Measurements from ENCODE around the gene FAM114A2.
"Not testable (repeated sequence)": the region's sequence is repeated elsewhere in the genome, so short reads cannot be mapped to it uniquely, and the experiment has no call there.

FAM114A2 gene

DNA sequence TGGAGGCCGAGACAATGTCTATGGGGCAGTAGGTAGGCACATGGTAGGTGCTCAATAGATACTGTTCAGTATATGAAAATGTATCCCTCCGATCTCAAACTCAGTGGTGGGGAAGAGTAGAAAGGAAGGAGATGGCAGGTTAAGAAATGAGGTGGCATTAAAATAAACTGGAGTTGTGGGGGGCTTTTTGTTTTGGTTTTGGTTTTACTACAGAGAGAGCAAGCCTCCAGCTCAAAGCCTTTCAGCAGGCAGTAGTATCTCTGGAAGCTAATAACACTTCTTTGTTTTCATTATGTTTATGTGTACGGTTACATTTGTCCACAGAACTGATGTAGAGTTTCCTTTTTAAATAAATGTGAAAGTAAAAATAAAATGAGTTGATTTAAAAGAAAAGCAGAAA is 8.6 kb upstream of the FAM114A2 start:
- no peak for DNase-seq

- no peak for DNase-seq
Measured at GRCh38 chr5:154046486-154046885, 7.8 kb upstream of the FAM114A2 start.

DNA sequence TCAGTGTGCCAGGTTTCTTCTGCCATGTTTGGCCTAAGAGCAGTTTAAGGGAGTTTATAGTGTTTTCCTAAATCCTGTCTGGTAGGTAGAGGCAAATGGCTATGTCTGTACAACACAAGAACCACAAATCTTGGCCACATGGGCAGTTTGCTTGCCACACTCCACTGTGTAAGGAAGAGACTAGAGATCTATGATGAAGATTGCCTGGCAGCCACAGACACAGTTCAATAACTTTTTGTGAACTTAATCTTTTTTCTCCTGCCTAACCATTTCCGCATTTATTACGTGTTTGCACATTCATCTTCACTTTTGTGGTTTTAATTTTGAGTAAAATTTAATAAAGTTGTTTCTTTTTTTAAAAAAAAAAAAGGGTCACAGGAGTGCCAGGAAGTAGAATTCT is 5.9 kb upstream of the FAM114A2 start:
- no peak for DNase-seq

- DNase-seq, result no peak
Measured at GRCh38 chr5:154044099-154044498, 5.4 kb upstream of the FAM114A2 start.

DNA sequence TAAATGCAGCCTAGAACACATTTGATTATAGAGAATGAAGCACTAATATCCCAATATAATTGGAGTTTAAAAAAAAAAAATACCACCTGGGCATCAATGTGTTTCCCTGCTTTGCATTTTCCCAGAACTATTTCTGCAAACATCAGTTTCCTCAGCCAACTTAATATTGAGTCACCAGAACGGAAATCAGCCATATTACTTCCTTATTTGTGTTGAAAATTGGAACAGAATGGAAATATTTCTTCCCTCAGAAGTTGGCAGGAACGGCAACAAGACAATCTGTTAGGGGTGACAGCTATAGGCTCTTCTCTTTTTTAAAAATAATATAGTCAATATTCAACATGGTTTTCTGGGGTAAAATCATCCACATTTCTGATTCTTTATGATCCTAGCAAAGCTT is 4.1 kb upstream of the FAM114A2 start:
- DNase-seq, result no peak

DNA sequence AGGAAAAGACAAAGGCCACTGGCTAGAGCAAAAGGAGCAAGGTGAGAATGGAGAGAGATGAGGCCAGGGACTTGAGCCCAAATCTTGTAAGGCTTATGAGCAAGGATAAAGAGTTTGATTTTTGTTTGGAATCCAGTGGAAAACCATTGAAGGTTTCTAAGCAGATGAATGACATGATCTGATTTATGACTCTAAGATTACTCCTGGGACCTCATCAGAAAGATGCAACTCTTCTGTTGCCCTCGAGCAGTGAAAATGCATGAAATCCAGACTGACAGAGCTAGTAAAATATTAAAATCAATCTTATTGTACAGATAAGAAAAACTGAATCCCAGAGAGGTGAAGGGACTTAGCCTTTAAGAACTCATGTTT is 734 bp upstream of the FAM114A2 start:
- DNase-seq, result no peak

- peak; percentile 62 for DNase-seq
Measured at GRCh38 chr5:154038261-154038706, 426 bp downstream of the FAM114A2 start.

- DNase-seq, result no peak
Measured at GRCh38 chr5:154034944-154035343, 3.8 kb downstream of the FAM114A2 start.

- DNase-seq, result no peak
Measured at GRCh38 chr5:154031937-154032489, 6.7 kb downstream of the FAM114A2 start.

DNA sequence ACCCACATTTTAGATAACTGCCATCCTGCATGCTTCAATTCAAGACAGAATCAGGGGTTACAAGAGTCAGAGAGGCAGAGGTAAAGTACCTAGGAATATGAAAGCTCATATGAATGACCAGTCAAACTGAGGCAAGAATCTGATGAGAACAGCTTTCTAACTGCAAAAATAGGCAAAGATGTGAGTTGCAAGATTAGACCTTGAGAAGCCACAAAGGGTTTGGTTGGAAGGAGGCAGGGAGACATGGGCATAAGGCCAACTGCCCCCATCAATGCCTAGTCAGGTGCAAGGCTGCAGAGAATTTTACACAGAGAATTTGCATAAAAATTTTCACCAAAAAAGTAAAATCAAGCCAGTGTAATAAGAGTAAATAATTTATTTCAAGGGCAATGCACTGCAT is 12.8 kb downstream of the FAM114A2 start:
- no peak for DNase-seq

GRCh38 chr5:154018919-154019318 is 19.8 kb downstream of the FAM114A2 start:
- DNase-seq, result not testable (repeated sequence)

DNA sequence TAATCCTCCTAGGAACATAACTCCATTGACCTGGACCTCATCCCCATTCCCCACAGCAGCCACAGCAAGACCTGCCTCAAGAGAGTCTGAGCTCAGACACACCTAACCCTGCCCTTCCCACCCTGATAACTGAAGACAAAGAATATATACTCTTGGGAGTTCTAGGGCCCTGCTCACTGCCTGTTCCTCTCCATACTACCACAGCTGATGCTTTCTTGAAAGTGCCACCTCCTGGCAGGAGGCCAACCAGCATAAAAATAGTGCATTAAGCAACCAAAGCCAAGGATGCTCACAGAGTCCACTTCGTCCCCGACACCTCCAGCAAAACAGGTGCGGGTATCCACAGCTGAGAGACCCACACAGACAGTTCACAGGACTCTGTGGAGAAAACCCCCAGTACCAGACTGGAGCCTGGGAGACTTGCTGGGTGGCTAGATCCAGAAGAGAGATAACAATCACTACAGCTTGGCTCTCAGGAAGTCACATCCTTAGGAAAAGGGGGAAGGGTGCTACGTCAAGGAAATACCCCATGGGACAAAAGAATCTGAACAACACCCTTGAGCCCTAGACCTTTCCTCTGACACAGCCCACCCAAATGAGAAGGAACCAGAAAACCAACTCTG is 23.5 kb downstream of the FAM114A2 start:
- DNase-seq, result no peak

GRCh38 chr5:154010660-154011059 is 28.1 kb downstream of the FAM114A2 start:
- no peak for DNase-seq

DNA sequence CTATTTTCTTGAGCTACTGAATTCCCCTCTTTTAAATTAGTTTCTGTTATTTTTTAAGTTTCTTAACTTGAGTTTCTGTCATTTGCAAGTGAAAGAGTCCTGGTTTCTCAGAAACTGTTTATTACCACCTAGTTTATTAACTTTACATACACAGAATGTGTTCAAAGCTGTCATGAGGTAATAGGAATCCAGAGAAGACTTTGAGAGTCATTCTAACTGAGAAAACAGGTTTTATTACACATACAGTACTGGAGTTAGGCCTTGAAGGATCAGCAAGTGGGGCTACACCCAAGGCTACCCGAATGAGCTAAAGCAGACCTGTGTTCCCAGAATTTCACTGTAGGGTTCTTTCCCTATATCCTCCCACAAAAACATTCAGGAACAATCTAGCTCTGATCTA is 33.1 kb downstream of the FAM114A2 start:
- DNase-seq, result no peak

DNA sequence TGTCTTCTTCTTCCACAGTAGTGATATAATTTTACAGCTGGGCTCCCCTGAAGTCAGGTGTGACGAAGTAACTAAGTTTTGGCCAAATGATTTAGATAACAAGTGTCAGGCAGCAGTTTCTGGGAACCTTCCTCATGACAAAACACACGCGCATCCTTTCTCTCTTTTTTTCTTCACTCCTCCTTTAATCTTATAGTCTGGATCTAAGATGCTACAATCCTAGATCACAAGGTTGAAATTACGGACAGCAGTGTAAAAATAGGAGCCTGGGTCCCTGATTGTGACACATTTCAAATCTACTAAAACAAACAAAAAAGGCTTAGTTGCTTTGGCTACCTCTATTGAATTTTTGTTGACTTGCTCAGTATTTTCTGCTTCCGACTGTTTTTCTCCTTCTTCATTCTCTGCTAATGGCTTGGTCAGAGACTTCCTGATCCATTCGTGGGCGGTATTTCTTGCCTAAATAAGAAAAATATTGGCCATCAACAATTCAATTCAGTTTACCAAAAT is 36.1 kb downstream of the FAM114A2 start:
- no peak for DNase-seq

- DNase-seq, result no peak
Measured at GRCh38 chr5:154002093-154002492, 36.6 kb downstream of the FAM114A2 start.

DNA sequence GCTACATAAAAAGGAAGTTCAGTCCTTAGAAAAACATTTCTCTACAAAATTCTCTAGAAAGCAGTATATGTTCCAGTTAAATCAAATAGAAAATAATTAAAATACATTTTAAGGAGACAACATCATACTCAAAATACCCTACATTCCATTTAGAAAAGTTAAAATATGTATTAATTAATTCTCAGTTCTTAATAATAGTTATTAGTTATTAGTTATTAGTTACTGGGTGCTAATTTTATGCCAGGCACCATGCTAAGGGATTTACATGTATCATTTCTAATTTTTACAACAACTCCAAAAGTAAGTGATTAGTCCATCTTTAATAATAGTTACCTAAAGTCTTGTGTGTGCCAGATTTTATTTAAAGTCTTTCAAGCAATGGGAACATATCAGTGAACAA is 38.0 kb downstream of the FAM114A2 start:
- DNase-seq, result no peak

DNA sequence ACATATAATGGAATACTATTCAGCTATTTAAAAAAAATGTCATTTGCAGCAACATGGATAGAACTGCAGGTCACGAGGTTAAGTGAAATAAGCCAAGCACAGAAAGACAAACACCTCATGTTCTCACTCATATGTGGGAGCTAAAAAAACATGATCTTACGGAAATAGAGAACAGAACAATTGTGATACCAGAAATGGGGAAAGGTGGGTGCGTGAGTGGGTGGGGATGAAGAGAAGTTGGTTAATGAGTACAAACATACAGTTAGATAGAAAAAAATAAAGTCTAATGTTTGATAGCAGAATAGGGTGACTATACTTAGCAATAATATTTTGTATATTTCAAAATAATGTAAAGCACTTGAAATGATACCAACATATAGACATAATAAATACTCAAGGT is 38.7 kb downstream of the FAM114A2 start:
- no peak for DNase-seq

GRCh38 chr5:153998768-153999167 is 39.9 kb downstream of the FAM114A2 start:
- DNase-seq, result no peak

DNA sequence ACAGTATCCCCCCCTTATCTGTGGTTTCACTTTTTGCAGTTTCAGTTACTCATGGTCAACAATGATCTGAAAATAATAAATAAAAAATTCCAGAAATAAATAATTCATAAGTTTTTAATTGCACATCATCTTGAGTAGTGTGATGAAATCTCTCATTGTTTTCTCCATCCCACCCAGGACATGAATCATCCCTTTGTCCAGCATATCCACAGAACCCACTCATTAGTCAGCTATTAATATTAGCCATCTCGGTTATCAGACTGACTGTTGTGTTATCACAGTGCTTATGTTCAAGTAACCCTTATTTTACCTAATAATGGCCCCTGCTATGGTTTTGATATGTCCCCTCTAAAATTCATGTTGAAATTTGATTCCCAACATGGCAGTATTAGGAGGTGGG is 40.7 kb downstream of the FAM114A2 start:
- DNase-seq, result no peak

DNA sequence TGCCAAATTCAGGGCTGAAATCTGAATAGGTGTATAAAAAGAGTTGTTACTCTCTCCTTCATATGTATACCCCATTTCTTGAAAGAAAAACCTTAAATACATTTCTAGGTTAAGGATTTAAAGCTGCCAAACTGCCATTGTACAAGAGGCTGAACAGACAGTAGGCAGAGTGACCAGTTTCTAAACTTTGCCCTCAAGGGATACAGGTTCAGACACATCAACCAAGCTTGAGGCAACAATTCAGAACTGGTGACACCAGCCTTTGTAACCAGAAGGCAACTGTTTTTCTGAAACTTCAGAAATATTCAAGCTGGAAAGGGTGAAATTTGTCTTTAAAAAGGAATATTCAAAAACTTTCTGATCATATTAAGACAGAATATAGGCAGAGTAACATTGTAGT is 47.5 kb downstream of the FAM114A2 start:
- no peak for DNase-seq

GRCh38 chr5:153988510-153988909 is 50.2 kb downstream of the FAM114A2 start:
- no peak for DNase-seq

DNA sequence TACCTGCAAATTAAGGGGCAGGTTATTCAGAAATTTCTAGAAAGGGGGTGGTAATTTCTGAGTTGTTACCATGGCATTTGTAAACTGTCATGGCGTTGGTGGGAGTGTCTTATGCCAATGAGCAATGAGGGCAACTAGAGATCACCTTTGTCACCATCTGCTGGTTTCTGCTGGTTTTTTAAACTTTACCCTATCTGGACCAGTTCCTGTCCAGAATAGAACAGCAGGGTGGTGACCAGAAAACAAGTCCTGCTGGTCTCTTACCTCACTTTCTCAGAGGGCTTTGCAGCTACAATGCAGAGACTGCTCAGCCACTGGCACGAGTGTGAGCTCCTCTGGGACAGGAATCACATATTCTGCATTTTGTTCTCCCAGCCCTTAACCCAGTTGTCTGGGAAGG is 51.4 kb downstream of the FAM114A2 start:
- no peak for DNase-seq

DNA sequence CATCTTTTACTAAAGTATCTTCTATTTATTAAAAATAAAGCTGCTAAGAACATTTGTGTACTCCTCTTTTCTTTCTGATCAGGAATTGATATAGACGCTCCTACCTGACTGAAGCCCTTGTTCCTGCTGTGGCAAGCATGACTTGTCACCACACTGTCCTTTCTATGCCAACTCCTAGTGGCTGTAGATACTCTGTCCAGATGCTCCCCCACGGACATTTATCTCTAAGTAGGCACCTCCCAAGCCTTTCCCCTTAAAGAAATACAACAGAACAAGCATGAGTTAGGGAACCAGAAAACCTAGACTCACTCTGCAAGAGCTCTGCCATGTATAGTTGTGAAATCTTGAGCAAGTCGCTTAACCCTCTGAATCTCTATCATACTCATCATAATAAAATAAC is 53.2 kb downstream of the FAM114A2 start:
- no peak for DNase-seq

DNA sequence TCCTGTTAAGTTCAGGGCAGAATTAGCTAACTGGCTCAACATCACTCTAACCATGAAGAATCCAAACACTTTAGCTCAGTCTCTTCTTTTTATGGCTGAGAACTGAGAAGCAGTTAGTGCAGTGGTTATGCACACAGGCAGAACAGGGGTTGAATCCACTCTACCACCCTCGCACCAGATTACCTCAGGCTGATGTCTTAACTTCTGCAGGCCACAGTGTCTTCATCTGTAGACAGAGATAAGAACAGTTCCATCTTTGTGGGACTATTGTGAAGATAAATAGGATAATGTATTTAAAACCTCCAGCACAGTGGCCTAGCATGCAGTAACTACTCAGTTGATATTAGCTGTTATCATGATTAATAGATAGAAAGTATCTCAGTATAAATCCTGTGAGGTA is 54.8 kb downstream of the FAM114A2 start:
- DNase-seq, result no peak

All from stimulated activated CD8-positive, alpha-beta memory T cell treated with anti-CD3 and anti-CD28 coated beads, Interleukin-4, amount 100 ng/mL, for 48 hours (primary cell).